Activated naive CD4-positive, alpha-beta T cell treated with anti-CD3 and anti-CD28 coated beads for 36 hours (primary cell): ENCODE data around the gene MICALL2. TPM values are rescaled to one million over a fixed set of nuclear protein-coding genes. Genes with fewer than 3 reads are reported as not detected.
A peak's percentile ranks its signal among the peaks of the same experiment; 100 is the strongest.

Experiments used
- CTCF ChIA-PET: fragments of 350-600 bp; sonication (Branson Sonifier 250); formaldehyde crosslinking; loops from one replicate; lab custom pipeline; 2021; ENCODE audit warnings: antibody characterized with exemption; lab: Charles Lee
- DNase-seq: peaks from one replicate; pipeline ENCODE4 v3.0.0-alpha.2; 2020
- H3K27ac Mint-ChIP-seq: one replicate; pipeline ENCODE4 v1.8.0; 2021; ENCODE audit warnings: mild to moderate bottlenecking, mixed read lengths
- H3K27me3 Mint-ChIP-seq: one replicate; pipeline ENCODE4 v1.8.0; 2021; ENCODE audit warnings: low read depth, mixed read lengths
- H3K36me3 Mint-ChIP-seq: one replicate; pipeline ENCODE4 v1.8.0; 2021; ENCODE audit warnings: low read depth, mixed read lengths
- H3K4me1 Mint-ChIP-seq: one replicate; pipeline ENCODE4 v1.8.0; 2021; ENCODE audit warnings: low read depth, mixed read lengths
- H3K4me3 Mint-ChIP-seq: one replicate; pipeline ENCODE4 v1.8.0; 2021; ENCODE audit warnings: mild to moderate bottlenecking, moderate library complexity, mixed read lengths
- H3K9me3 Mint-ChIP-seq: one replicate; pipeline ENCODE4 v1.8.0; 2021; ENCODE audit warnings: mixed read lengths
- intact Hi-C: fragments of 100-400 bp; cut with micrococcal nuclease; formaldehyde crosslinking; loops from one replicate; pipeline ENCODE4 v1.15.1; 2023
- total RNA-seq, 2 experiments: library from RNA; stranded (reverse); gene quantifications; one replicate each; pipeline ENCODE4 v1.2.3, GENCODE V29; 2021

The MICALL2 gene
- total RNA-seq, 2 experiments from 2014 or later: 3.7 to 4.2 TPM

GRCh38 chr7:1460821-1461645 is 1.8 kb upstream of the MICALL2 start:
- H3K4me3 Mint-ChIP-seq: no peak overlapping the region
- CTCF ChIA-PET: interaction anchor here (2.0 kb wide), 1 partner anchor 13 kb away, joined by 7 read pairs; no protein-coding TSS in a partner anchor
- intact Hi-C loops: no loop called here
- no peaks in the 10 kb centered on the region for H3K27me3 Mint-ChIP-seq
- DNase-seq: no peak
- peaks cover 19% of the 10 kb centered on the region for H3K4me1 Mint-ChIP-seq
- H3K27ac Mint-ChIP-seq: no peak overlapping the region
- no peaks in the 10 kb centered on the region for H3K9me3 Mint-ChIP-seq
- H3K36me3 Mint-ChIP-seq: no peaks in the 10 kb centered on the region

GRCh38 chr7:1459920-1460820 is 900 bp upstream of the MICALL2 start:
- CTCF ChIA-PET: interaction anchor here (2.0 kb wide), 1 partner anchor 14 kb away, joined by 7 read pairs; no protein-coding TSS in a partner anchor
- Mint-ChIP-seq H3K4me3 (peak overlapping the region; percentile 59), H3K36me3 (no peaks in the 10 kb centered on the region), H3K9me3 (no peaks in the 10 kb centered on the region), H3K27ac (no peak overlapping the region), H3K27me3 (no peaks in the 10 kb centered on the region), H3K4me1 (peaks cover 19% of the 10 kb centered on the region)
- intact Hi-C loops: loop anchor here (1.0 to 5.0 kb wide), 4 partner anchors 45 to 1052 kb away; partner anchors contain the start of gene INTS1
- DNase-seq: peak; percentile 32

GRCh38 chr7:1459512-1459892 is 232 bp upstream of the MICALL2 start:
- H3K9me3 Mint-ChIP-seq: no peaks in the 10 kb centered on the region
- H3K36me3 Mint-ChIP-seq: no peaks in the 10 kb centered on the region
- peak; percentile 98 for DNase-seq
- no peaks in the 10 kb centered on the region for H3K27me3 Mint-ChIP-seq
- intact Hi-C loops: loop anchor here (1.0 to 5.0 kb wide), 4 partner anchors 45 to 1053 kb away; partner anchors contain the start of gene INTS1
- H3K4me1 Mint-ChIP-seq: peaks cover 19% of the 10 kb centered on the region
- H3K27ac Mint-ChIP-seq: no peak overlapping the region
- H3K4me3 Mint-ChIP-seq: no peak overlapping the region
- CTCF ChIA-PET: no interaction called here

GRCh38 chr7:1457949-1458682 is 1.2 kb downstream of the MICALL2 start:
- DNase-seq: no peak
- Mint-ChIP-seq H3K36me3 (no peaks in the 10 kb centered on the region), H3K27ac (no peak overlapping the region), H3K4me1 (peaks cover 19% of the 10 kb centered on the region), H3K4me3 (peak overlapping the region; percentile 27), H3K9me3 (no peaks in the 10 kb centered on the region), H3K27me3 (no peaks in the 10 kb centered on the region)
- intact Hi-C loops: loop anchor here (2.0 to 5.0 kb wide), 2 partner anchors 47 to 1054 kb away; partner anchors contain the start of gene INTS1
- CTCF ChIA-PET: interaction anchor here (3.0 kb wide), 1 partner anchor 16 kb away, joined by 9 read pairs; no protein-coding TSS in a partner anchor

- intact Hi-C loops: loop anchor here (5.0 kb wide), 1 partner anchor 1055 kb away; no protein-coding TSS in a partner anchor
- Mint-ChIP-seq H3K27ac (no peak overlapping the region), H3K9me3 (no peaks in the 10 kb centered on the region), H3K36me3 (no peaks in the 10 kb centered on the region), H3K4me1 (peaks cover 19% of the 10 kb centered on the region), H3K4me3 (no peak overlapping the region), H3K27me3 (no peaks in the 10 kb centered on the region)
- CTCF ChIA-PET: interaction anchor here (0.8 to 3.0 kb wide), 2 partner anchors 17 to 99 kb away, joined by 3 to 9 read pairs; partner anchors contain the start of gene TMEM184A
- no peak for DNase-seq
Observed at GRCh38 chr7:1457059-1457948, 2.0 kb downstream of the MICALL2 start.

GRCh38 chr7:1455955-1456354 is 3.3 kb downstream of the MICALL2 start:
- Mint-ChIP-seq H3K27me3 (no peaks in the 10 kb centered on the region), H3K4me3 (no peak overlapping the region), H3K4me1 (peaks cover 14% of the 10 kb centered on the region), H3K36me3 (no peaks in the 10 kb centered on the region), H3K27ac (no peak overlapping the region), H3K9me3 (no peaks in the 10 kb centered on the region)
- intact Hi-C loops: loop anchor here (5.0 kb wide), 1 partner anchor 1056 kb away; no protein-coding TSS in a partner anchor
- no peak for DNase-seq
- CTCF ChIA-PET: interaction anchor here (3.0 kb wide), 1 partner anchor 19 kb away, joined by 9 read pairs; no protein-coding TSS in a partner anchor

- DNase-seq: no peak
- Mint-ChIP-seq H3K27me3 (no peaks in the 10 kb centered on the region), H3K4me1 (peaks cover 10% of the 10 kb centered on the region), H3K27ac (no peak overlapping the region), H3K36me3 (no peaks in the 10 kb centered on the region), H3K9me3 (no peaks in the 10 kb centered on the region), H3K4me3 (no peak overlapping the region)
- CTCF ChIA-PET: interaction anchor here (1.2 kb wide), 1 partner anchor 19 kb away, joined by 4 read pairs; no protein-coding TSS in a partner anchor
- intact Hi-C loops: loop anchor here (5.0 kb wide), 1 partner anchor 1057 kb away; no protein-coding TSS in a partner anchor
Observed at GRCh38 chr7:1455241-1455939, 3.9 kb downstream of the MICALL2 start.

GRCh38 chr7:1454542-1454941 is 4.7 kb downstream of the MICALL2 start:
- no peak overlapping the region for H3K4me3 Mint-ChIP-seq
- no peak for DNase-seq
- intact Hi-C loops: no loop called here
- H3K27ac Mint-ChIP-seq: no peak overlapping the region
- CTCF ChIA-PET: interaction anchor here (1.2 kb wide), 1 partner anchor 20 kb away, joined by 4 read pairs; no protein-coding TSS in a partner anchor
- H3K4me1 Mint-ChIP-seq: peaks cover 6% of the 10 kb centered on the region
- no peaks in the 10 kb centered on the region for H3K9me3 Mint-ChIP-seq
- no peaks in the 10 kb centered on the region for H3K36me3 Mint-ChIP-seq
- H3K27me3 Mint-ChIP-seq: no peaks in the 10 kb centered on the region

GRCh38 chr7:1452205-1452604 is 7.1 kb downstream of the MICALL2 start:
- intact Hi-C loops: no loop called here

GRCh38 chr7:1450987-1451386 is 8.3 kb downstream of the MICALL2 start:
- H3K4me1 Mint-ChIP-seq: no peaks in the 10 kb centered on the region
- intact Hi-C loops: no loop called here
- DNase-seq: no peak
- H3K4me3 Mint-ChIP-seq: no peak overlapping the region
- no peak overlapping the region for H3K27ac Mint-ChIP-seq
- no peaks in the 10 kb centered on the region for H3K36me3 Mint-ChIP-seq
- CTCF ChIA-PET: no interaction called here
- no peaks in the 10 kb centered on the region for H3K9me3 Mint-ChIP-seq
- H3K27me3 Mint-ChIP-seq: no peaks in the 10 kb centered on the region

More at GRCh38 chr7:1452205-1452604, 7.1 kb downstream of the MICALL2 start:
- H3K27me3 Mint-ChIP-seq: no peaks in the 10 kb centered on the region
- CTCF ChIA-PET: no interaction called here
- no peaks in the 10 kb centered on the region for H3K36me3 Mint-ChIP-seq
- H3K4me1 Mint-ChIP-seq: peaks cover 2% of the 10 kb centered on the region
- no peak overlapping the region for H3K27ac Mint-ChIP-seq
- H3K4me3 Mint-ChIP-seq: no peak overlapping the region
- no peak for DNase-seq
- no peaks in the 10 kb centered on the region for H3K9me3 Mint-ChIP-seq
